ENCODE results near the gene LHFPL3.

- TF ChIP-seq CTCF (IDR thresholded peaks at IDR 0.05), result no peak
- no peak for TF ChIP-seq HOXB5 (CRISPR knock-in tag; IDR thresholded peaks at IDR 0.05)
- no peak for TF ChIP-seq ZSCAN20 (CRISPR knock-in tag; IDR thresholded peaks at IDR 0.05)
- no peak for TF ChIP-seq RFX5 (IDR thresholded peaks at IDR 0.05)
Measured at GRCh38 chr7:104299777-104300176, 28.6 kb upstream of the LHFPL3 start.
